ENCODE measurements around the gene TECPR1.
A peak's percentile ranks its signal among the peaks of the same experiment; 100 is the strongest.

The TECPR1 gene

GRCh38 chr7:98213888-98214810 is 37.9 kb downstream of the TECPR1 start:
- no peak for FAIRE-seq
- DNase-seq (ENCODE audit: extremely low spot score, insufficient read length, low read depth), result no peak

- DNase-seq (ENCODE audit: extremely low spot score, insufficient read length, low read depth) (no peak), FAIRE-seq (no peak)
Observed at GRCh38 chr7:98213296-98213887, 38.6 kb downstream of the TECPR1 start.

GRCh38 chr7:98212532-98213041 is 39.4 kb downstream of the TECPR1 start:
- no peak for DNase-seq (ENCODE audit: extremely low spot score, insufficient read length, low read depth)
- no peak for FAIRE-seq

GRCh38 chr7:98211676-98212531 is 40.1 kb downstream of the TECPR1 start:
- FAIRE-seq, result no peak
- no peak for DNase-seq (ENCODE audit: extremely low spot score, insufficient read length, low read depth)

GRCh38 chr7:98211221-98211675 is 40.8 kb downstream of the TECPR1 start, which contains the start of gene BHLHA15:
BHLHA15 (plus strand) TSS chr7:98211439; CDS start chr7:98212310, 871 bp downstream.
- no peak for FAIRE-seq
- DNase-seq (ENCODE audit: extremely low spot score, insufficient read length, low read depth), result no peak

GRCh38 chr7:98210513-98211220 is 41.4 kb downstream of the TECPR1 start:
- FAIRE-seq, result no peak
- no peak for DNase-seq (ENCODE audit: extremely low spot score, insufficient read length, low read depth)

GRCh38 chr7:98209166-98209920 is 42.7 kb downstream of the TECPR1 start:
- FAIRE-seq (no peak), DNase-seq (ENCODE audit: extremely low spot score, insufficient read length, low read depth) (no peak)

- DNase-seq (ENCODE audit: extremely low spot score, insufficient read length, low read depth), result no peak
- no peak for FAIRE-seq
Observed at GRCh38 chr7:98206451-98207330, 45.3 kb downstream of the TECPR1 start.

GRCh38 chr7:98205162-98205845 is 46.7 kb downstream of the TECPR1 start:
- FAIRE-seq (no peak), DNase-seq (ENCODE audit: extremely low spot score, insufficient read length, low read depth) (no peak)

- DNase-seq (ENCODE audit: extremely low spot score, insufficient read length, low read depth), result no peak
- no peak for FAIRE-seq
Observed at GRCh38 chr7:98204670-98205069, 47.4 kb downstream of the TECPR1 start.

GRCh38 chr7:98203964-98204605 is 47.9 kb downstream of the TECPR1 start:
- DNase-seq (ENCODE audit: extremely low spot score, insufficient read length, low read depth) (no peak), FAIRE-seq (no peak)

GRCh38 chr7:98203261-98203963 is 48.6 kb downstream of the TECPR1 start:
- FAIRE-seq (peak; percentile 80), DNase-seq (ENCODE audit: extremely low spot score, insufficient read length, low read depth) (no peak)

GRCh38 chr7:98202367-98203195 is 49.5 kb downstream of the TECPR1 start:
- peak; percentile 83 for DNase-seq (ENCODE audit: extremely low spot score, insufficient read length, low read depth)
- peak; percentile 99 for FAIRE-seq

- no peak for DNase-seq (ENCODE audit: extremely low spot score, insufficient read length, low read depth)
- peak; percentile 88 for FAIRE-seq
Observed at GRCh38 chr7:98200364-98200763, 51.7 kb downstream of the TECPR1 start.

- DNase-seq (ENCODE audit: extremely low spot score, insufficient read length, low read depth), result no peak
- no peak for FAIRE-seq
Observed at GRCh38 chr7:98199131-98199530, 52.9 kb downstream of the TECPR1 start.

Data from GM18507 (cell line).